HepG2 (cell line): ENCODE results near the gene SSC4D.

ENCODE experiments used
- EZH2 ChIP-seq: conservative IDR thresholded peaks from 2 replicates; pipeline ENCODE4 v1.6.1; 2012; ENCODE audit warnings: mild to moderate bottlenecking, low read depth, low read length, moderate library complexity
- ZNF24 ChIP-seq: fragments of 450-650 bp; IDR thresholded peaks from 2 replicates; pipeline ENCODE4 v1.6.1; 2017; ENCODE audit warnings: antibody characterized with exemption, mild to moderate bottlenecking

GRCh38 chr7:76371396-76371795, 38.1 kb downstream of the SSC4D start:
- TF ChIP-seq ZNF24, result no peak
- TF ChIP-seq EZH2, result no peak
